HUDEP-2 (cell line): ENCODE measurements around the gene ITGB4.
"Not testable (repeated sequence)": the region's sequence is repeated elsewhere in the genome, so short reads cannot be mapped to it uniquely, and the experiment has no call there.

Experiments used
- DNase-seq, 76 experiments: peaks; one replicate each; lab custom pipeline; 2025; ENCODE audit not compliant: unreplicated experiment in 76 of 76; lab: John Stamatoyannopoulos, UW

Gene ITGB4

GRCh38 chr17:75751676-75752404 is 30.6 kb downstream of the ITGB4 start:
- no peak for DNase-seq

GRCh38 chr17:75752405-75752709 is 31.1 kb downstream of the ITGB4 start:
- DNase-seq, result no peak

- DNase-seq, result peak in 1 of 76 experiments; percentile 9
These were observed 31.7 kb downstream of the ITGB4 start for GRCh38 chr17:75752802-75753513.

- peak in 59 of 76 experiments; percentile 13 to 79 (median 53) for DNase-seq
These were observed 32.5 kb downstream of the ITGB4 start for GRCh38 chr17:75753514-75754377.

- DNase-seq, result peak in 2 of 76 experiments; percentile 28 to 32
These were observed 33.3 kb downstream of the ITGB4 start for GRCh38 chr17:75754378-75755204.

- peak in 15 of 76 experiments; percentile 6 to 56 (median 18) for DNase-seq
These were observed 34.1 kb downstream of the ITGB4 start for GRCh38 chr17:75755205-75755901.

- no peak for DNase-seq
These were observed 34.7 kb downstream of the ITGB4 start for GRCh38 chr17:75755990-75756389.

- DNase-seq, result no peak
These were observed 35.3 kb downstream of the ITGB4 start for GRCh38 chr17:75756451-75757085.

GRCh38 chr17:75757086-75757681 is 35.9 kb downstream of the ITGB4 start:
- DNase-seq, result no peak

GRCh38 chr17:75758131-75758905 is 37.1 kb downstream of the ITGB4 start:
- peak in 10 of 76 experiments; percentile 7 to 56 (median 20) for DNase-seq

- DNase-seq, result peak in 3 of 76 experiments; percentile 8 to 15 (median 14)
These were observed 38.2 kb downstream of the ITGB4 start for GRCh38 chr17:75759457-75759856.

- not testable (repeated sequence) for DNase-seq
These were observed 38.9 kb downstream of the ITGB4 start for GRCh38 chr17:75759978-75760640.

GRCh38 chr17:75762513-75763268 is 41.4 kb downstream of the ITGB4 start:
- no peak for DNase-seq

- DNase-seq, result no peak
These were observed 42.0 kb downstream of the ITGB4 start for GRCh38 chr17:75763269-75763607.

GRCh38 chr17:75763613-75764416 is 42.6 kb downstream of the ITGB4 start:
- no peak for DNase-seq

- DNase-seq, result peak in 1 of 76 experiments; percentile 31
These were observed 43.1 kb downstream of the ITGB4 start for GRCh38 chr17:75764417-75764710.
